ENCODE results near the gene ADGRG2. TPM values are rescaled to one million over a fixed set of nuclear protein-coding genes. Genes with fewer than 3 reads are reported as not detected.
A peak's percentile ranks its signal among the peaks of the same experiment; 100 is the strongest.

The ADGRG2 gene
- total RNA-seq, 2 donors from 2014 or later: 5.9 to 9.4 TPM

GRCh38 chrX:18956303-18957032, 165.8 kb downstream of the ADGRG2 start:
- no peak overlapping the region for H3K27ac ChIP-seq (ENCODE audit: low read depth, low read length)
- 93% methylated on average over 5 of the region's 7 CpGs; no CpG with 5 or more reads in 1 of the 2 experiments for WGBS, 2 experiments (ENCODE audit: insufficient coverage in 1 of 2, insufficient read length in 1 of 2)
- H3K4me3 Mint-ChIP-seq: no peak overlapping the region
- DNase-seq: no peak
- no peaks in the 10 kb centered on the region for H3K27me3 Mint-ChIP-seq (ENCODE audit: insufficient read depth)
- H3K9me3 Mint-ChIP-seq: peaks cover 59% of the 10 kb centered on the region
- H3K27me3 ChIP-seq (ENCODE audit: control insufficient read depth, insufficient read depth, low read length, poor library complexity, severe bottlenecking): no peaks in the 10 kb centered on the region
- no peak overlapping the region for H3K4me3 ChIP-seq (ENCODE audit: low read length)
- no peaks in the 10 kb centered on the region for H3K36me3 ChIP-seq (ENCODE audit: control insufficient read depth, insufficient read depth, low read length)
- no peaks in the 10 kb centered on the region for H3K4me1 Mint-ChIP-seq
- no peaks in the 10 kb centered on the region for H3K9me3 ChIP-seq (ENCODE audit: control insufficient read depth, low read length)
- H3K4me1 ChIP-seq (ENCODE audit: control insufficient read depth, insufficient read depth, low read length): no peaks in the 10 kb centered on the region
- no peak for TF ChIP-seq CTCF (conservative IDR thresholded peaks at IDR 0.05)
- H3K36me3 Mint-ChIP-seq (ENCODE audit: low read depth): peaks cover 15% of the 10 kb centered on the region
- no peak overlapping the region for H3K9ac ChIP-seq (ENCODE audit: extremely low read depth, low read length, poor library complexity, severe bottlenecking)
- H3K27ac Mint-ChIP-seq: no peak overlapping the region

- peaks cover 3% of the 10 kb centered on the region for H3K4me1 Mint-ChIP-seq
- no peak overlapping the region for H3K9ac ChIP-seq (ENCODE audit: extremely low read depth, low read length, poor library complexity, severe bottlenecking)
- 90 to 97% methylated on average over 4 of the region's 4 CpGs for WGBS, 2 experiments (ENCODE audit: insufficient coverage in 1 of 2, insufficient read length in 1 of 2)
- no peak overlapping the region for H3K4me3 ChIP-seq (ENCODE audit: low read length)
- H3K27ac ChIP-seq (ENCODE audit: low read depth, low read length): no peak overlapping the region
- H3K36me3 Mint-ChIP-seq (ENCODE audit: low read depth): peaks cover 21% of the 10 kb centered on the region
- no peaks in the 10 kb centered on the region for H3K36me3 ChIP-seq (ENCODE audit: control insufficient read depth, insufficient read depth, low read length)
- H3K27ac Mint-ChIP-seq: no peak overlapping the region
- TF ChIP-seq CTCF (conservative IDR thresholded peaks at IDR 0.05): no peak
- no peak overlapping the region for H3K4me3 Mint-ChIP-seq
- DNase-seq: no peak
- H3K9me3 ChIP-seq (ENCODE audit: control insufficient read depth, low read length): no peaks in the 10 kb centered on the region
- no peaks in the 10 kb centered on the region for H3K27me3 ChIP-seq (ENCODE audit: control insufficient read depth, insufficient read depth, low read length, poor library complexity, severe bottlenecking)
- H3K27me3 Mint-ChIP-seq (ENCODE audit: insufficient read depth): no peaks in the 10 kb centered on the region
- no peaks in the 10 kb centered on the region for H3K4me1 ChIP-seq (ENCODE audit: control insufficient read depth, insufficient read depth, low read length)
- peaks cover 62% of the 10 kb centered on the region for H3K9me3 Mint-ChIP-seq
These were observed 166.6 kb downstream of the ADGRG2 start for GRCh38 chrX:18955676-18956075.

GRCh38 chrX:18951032-18951431, 171.2 kb downstream of the ADGRG2 start:
- H3K4me3 Mint-ChIP-seq: no peak overlapping the region
- peaks cover 30% of the 10 kb centered on the region for H3K36me3 Mint-ChIP-seq (ENCODE audit: low read depth)
- Histone ChIP-seq H3K9me3 (ENCODE audit: control insufficient read depth, low read length) (no peaks in the 10 kb centered on the region), H3K4me3 (ENCODE audit: low read length) (no peak overlapping the region), H3K27ac (ENCODE audit: low read depth, low read length) (no peak overlapping the region), H3K9ac (ENCODE audit: extremely low read depth, low read length, poor library complexity, severe bottlenecking) (no peak overlapping the region), H3K36me3 (ENCODE audit: control insufficient read depth, insufficient read depth, low read length) (no peaks in the 10 kb centered on the region), H3K4me1 (ENCODE audit: control insufficient read depth, insufficient read depth, low read length) (no peaks in the 10 kb centered on the region), H3K27me3 (ENCODE audit: control insufficient read depth, insufficient read depth, low read length, poor library complexity, severe bottlenecking) (no peaks in the 10 kb centered on the region)
- no peaks in the 10 kb centered on the region for H3K27me3 Mint-ChIP-seq (ENCODE audit: insufficient read depth)
- peak; percentile 54 for TF ChIP-seq CTCF (conservative IDR thresholded peaks at IDR 0.05)
- 98% methylated on average over 9 of the region's 10 CpGs; no CpG with 5 or more reads in 1 of the 2 experiments for WGBS, 2 experiments (ENCODE audit: insufficient coverage in 1 of 2, insufficient read length in 1 of 2)
- peak; percentile 58 for DNase-seq
- peaks cover 58% of the 10 kb centered on the region for H3K9me3 Mint-ChIP-seq
- H3K27ac Mint-ChIP-seq: no peak overlapping the region
- H3K4me1 Mint-ChIP-seq: peaks cover 14% of the 10 kb centered on the region

Data from endodermal cell (in vitro differentiated cells).